Hematopoietic multipotent progenitor cell treated with erythropoietin and hydrocortisone succinate and interleukin-3 and kit ligand, for 15 days (in vitro differentiated cells): Measurements from ENCODE around the gene SOX6.

Experiments used
- DNase-seq: peaks from one replicate; pipeline ENCODE4 v3.0.0-alpha.2; 2015; ENCODE audit warnings: low spot score

SOX6 gene

GRCh38 chr11:16271258-16271657, 85.1 kb downstream of the SOX6 start:
- DNase-seq: no peak

- no peak for DNase-seq
Measured at GRCh38 chr11:16266021-16266420, 90.3 kb downstream of the SOX6 start.

- DNase-seq: no peak
Measured at GRCh38 chr11:16265022-16265421, 91.3 kb downstream of the SOX6 start.

- no peak for DNase-seq
Measured at GRCh38 chr11:16262645-16262955, 93.7 kb downstream of the SOX6 start.

- DNase-seq: no peak
Measured at GRCh38 chr11:16261836-16262644, 94.3 kb downstream of the SOX6 start.

GRCh38 chr11:16252373-16252772, 104.0 kb downstream of the SOX6 start:
- DNase-seq: no peak

GRCh38 chr11:16248248-16248647, 108.1 kb downstream of the SOX6 start:
- DNase-seq: no peak

GRCh38 chr11:16242806-16243205, 113.5 kb downstream of the SOX6 start:
- no peak for DNase-seq

GRCh38 chr11:16240687-16241086, 115.7 kb downstream of the SOX6 start:
- DNase-seq: no peak

GRCh38 chr11:16239141-16240105, 116.9 kb downstream of the SOX6 start:
- no peak for DNase-seq

- peak; percentile 45 for DNase-seq
Measured at GRCh38 chr11:16226245-16226644, 130.1 kb downstream of the SOX6 start.

- no peak for DNase-seq
Measured at GRCh38 chr11:16225623-16226022, 130.7 kb downstream of the SOX6 start.

- DNase-seq: no peak
Measured at GRCh38 chr11:16223558-16223957, 132.8 kb downstream of the SOX6 start.

GRCh38 chr11:16217631-16218030, 138.7 kb downstream of the SOX6 start:
- no peak for DNase-seq

GRCh38 chr11:16216831-16217230, 139.5 kb downstream of the SOX6 start:
- DNase-seq: no peak

- no peak for DNase-seq
Measured at GRCh38 chr11:16215352-16215751, 141.0 kb downstream of the SOX6 start.

- DNase-seq: no peak
Measured at GRCh38 chr11:16211407-16211806, 144.9 kb downstream of the SOX6 start.

GRCh38 chr11:16204261-16204660, 152.1 kb downstream of the SOX6 start:
- DNase-seq: no peak

- no peak for DNase-seq
Measured at GRCh38 chr11:16195651-16196050, 160.7 kb downstream of the SOX6 start.

GRCh38 chr11:16194566-16194965, 161.8 kb downstream of the SOX6 start:
- DNase-seq: no peak

GRCh38 chr11:16193897-16194381, 162.4 kb downstream of the SOX6 start:
- DNase-seq: no peak

- no peak for DNase-seq
Measured at GRCh38 chr11:16191868-16192240, 164.5 kb downstream of the SOX6 start.
